Astrocyte of the cerebellum (primary cell): Measurements from ENCODE around the gene CCK.

Experiments used
- DNase-seq: peaks from one replicate; pipeline ENCODE4 v3.0.0-alpha.2; 2011; ENCODE audit warnings: low read depth
- H3K4me3 ChIP-seq: 2 replicates; pipeline ENCODE4 v1.5.1; 2011; ENCODE audit warnings: mild to moderate bottlenecking, low read depth, low read length, moderate library complexity
- in situ Hi-C: cut with HindIII; loops from 2 replicates; pipeline ENCODE4 v1.10.0; 2017; ENCODE audit warnings: low sequenced_read_pairs
- TF ChIP-seq, protein P1 (sequence below): IDR thresholded peaks from 2 replicates; pipeline ENCODE4 v1.5.1; 2012; ENCODE audit warnings: low read length, low read depth, moderate library complexity, mild to moderate bottlenecking; ENCODE audit errors: missing control alignments

Gene CCK

DNA sequence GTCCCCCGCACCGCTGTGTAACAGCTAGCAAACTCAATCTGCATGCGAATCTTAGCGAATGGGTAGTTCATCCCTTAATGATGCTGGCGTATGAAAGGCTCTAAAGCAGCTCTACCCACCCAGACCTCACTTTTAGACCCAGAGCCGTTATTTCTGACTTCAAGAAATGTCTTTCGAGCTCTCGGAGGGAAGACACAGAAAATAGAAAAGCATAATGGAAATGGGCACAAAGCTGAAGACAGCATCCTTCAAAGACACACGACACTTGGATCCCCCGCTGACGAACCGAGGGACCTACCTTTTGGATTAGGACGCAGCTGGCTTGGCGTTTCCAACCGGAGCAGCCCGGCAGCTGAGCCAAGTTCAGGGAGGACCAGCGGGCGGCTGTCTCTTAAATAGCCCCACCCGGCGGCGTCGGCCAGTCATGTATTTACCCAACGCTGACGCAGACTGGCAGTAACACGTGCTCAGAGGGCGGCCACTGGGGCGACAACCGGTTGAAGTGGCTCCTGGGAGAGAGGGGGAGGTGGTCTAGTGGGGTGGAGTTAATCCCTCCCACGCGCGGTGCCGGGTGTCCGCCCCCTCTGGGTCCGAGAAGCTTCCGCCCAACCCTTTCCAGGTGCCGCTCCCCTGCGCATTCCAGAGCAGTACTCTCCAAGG is 1.5 kb downstream of the CCK start:
- DNase-seq = no peak
- TF ChIP-seq, protein P1, sequence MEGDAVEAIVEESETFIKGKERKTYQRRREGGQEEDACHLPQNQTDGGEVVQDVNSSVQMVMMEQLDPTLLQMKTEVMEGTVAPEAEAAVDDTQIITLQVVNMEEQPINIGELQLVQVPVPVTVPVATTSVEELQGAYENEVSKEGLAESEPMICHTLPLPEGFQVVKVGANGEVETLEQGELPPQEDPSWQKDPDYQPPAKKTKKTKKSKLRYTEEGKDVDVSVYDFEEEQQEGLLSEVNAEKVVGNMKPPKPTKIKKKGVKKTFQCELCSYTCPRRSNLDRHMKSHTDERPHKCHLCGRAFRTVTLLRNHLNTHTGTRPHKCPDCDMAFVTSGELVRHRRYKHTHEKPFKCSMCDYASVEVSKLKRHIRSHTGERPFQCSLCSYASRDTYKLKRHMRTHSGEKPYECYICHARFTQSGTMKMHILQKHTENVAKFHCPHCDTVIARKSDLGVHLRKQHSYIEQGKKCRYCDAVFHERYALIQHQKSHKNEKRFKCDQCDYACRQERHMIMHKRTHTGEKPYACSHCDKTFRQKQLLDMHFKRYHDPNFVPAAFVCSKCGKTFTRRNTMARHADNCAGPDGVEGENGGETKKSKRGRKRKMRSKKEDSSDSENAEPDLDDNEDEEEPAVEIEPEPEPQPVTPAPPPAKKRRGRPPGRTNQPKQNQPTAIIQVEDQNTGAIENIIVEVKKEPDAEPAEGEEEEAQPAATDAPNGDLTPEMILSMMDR = no peak
- no peak overlapping the region for H3K4me3 ChIP-seq
- in situ Hi-C loops = loop anchor here (25.0 kb wide), 1 partner anchor 173 kb away; no protein-coding TSS in a partner anchor

DNA sequence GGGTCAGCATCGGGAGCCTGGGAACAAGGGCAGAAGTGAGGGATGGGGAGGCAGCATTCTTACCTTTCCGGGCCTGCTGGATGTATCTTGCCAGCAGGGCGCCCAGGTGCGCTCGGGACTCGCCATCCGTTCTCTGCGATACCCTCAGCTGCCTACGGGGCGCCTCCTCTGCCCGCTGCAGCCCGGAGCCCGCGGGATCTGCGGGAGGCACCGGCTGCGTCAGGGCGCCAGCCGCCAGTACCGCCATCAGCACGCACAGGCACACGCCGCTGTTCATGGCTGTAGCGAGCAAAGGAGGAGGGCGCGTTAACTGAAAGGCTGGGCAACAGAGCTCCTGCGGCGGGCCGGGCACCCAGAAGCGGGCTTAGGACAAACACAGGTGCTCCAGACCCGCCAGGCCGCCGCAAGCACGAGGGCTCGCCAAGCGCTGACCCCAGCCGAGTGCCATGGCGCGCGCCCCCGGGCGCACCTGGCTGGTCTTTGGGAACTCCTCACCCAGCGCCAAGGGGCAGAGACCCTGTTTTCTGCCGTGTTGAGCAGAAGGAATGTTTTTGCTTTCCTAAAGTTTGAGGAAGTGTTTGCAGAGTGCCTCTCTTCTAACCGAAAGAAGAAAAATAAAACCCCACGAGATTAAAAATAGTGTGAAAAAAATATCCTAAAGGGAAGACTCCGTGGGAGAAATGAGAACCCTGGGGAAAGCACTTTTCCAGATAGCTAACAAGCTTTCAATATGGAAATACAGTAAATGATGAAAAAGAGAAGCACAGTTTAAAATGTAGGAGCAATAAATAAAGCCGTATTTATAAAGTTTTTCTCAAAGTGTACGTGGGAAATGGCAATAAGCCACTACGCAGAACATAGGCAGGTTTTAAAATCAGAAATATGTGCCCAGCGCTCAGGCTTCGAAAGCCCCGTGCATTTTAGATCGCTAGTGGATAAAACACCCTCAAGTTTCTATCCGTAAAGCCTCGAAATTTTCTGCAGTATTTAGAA is 2.3 kb downstream of the CCK start:
- in situ Hi-C loops = loop anchor here (25.0 kb wide), 1 partner anchor 174 kb away; no protein-coding TSS in a partner anchor
- TF ChIP-seq, protein P1 = no peak
- no peak for DNase-seq
- H3K4me3 ChIP-seq = no peak overlapping the region

DNA sequence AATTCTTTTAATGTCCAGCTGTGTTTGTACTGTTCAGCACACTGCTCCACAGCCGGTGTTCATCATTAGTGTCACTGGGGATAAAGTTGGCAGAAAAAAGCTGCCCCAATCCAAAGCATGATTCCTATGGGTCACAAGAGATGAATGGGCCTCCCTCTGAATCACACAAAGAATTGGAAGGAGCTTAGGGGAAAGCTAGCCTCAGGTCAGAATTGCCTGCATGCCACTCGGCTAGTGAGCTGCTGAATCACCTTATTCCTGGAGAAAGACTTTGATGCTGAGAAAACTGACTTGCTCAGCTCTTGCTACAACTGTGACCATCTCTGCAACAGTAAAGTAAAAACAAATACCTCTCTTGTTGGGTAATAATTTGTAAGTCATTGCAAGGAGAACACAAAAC is 3.5 kb downstream of the CCK start:
- TF ChIP-seq, protein P1 = no peak
- in situ Hi-C loops = loop anchor here (25.0 kb wide), 1 partner anchor 175 kb away; no protein-coding TSS in a partner anchor
- peak; percentile 11 for DNase-seq
- no peak overlapping the region for H3K4me3 ChIP-seq

DNA sequence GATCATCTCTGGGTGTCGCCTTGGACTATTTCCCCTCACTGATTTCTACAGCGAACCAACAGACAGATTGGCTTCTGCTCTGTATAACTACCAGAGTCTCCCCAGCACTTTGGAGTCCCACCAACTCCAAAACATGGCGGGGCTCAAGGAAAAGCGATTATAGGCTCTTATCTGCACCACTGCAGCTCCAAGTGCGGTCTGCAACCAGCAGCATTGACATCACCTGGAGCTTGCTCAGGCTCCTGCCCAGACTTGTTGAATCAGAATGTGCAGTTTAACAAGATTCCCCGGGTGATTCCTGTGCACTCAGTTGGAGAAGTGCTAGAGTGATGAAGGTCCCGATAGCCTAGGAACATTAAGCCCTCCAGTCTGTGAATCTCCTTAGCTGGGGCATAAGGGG is 9.0 kb downstream of the CCK start:
- no peak overlapping the region for H3K4me3 ChIP-seq
- TF ChIP-seq, protein P1 = no peak
- in situ Hi-C loops = loop anchor here (25.0 kb wide), 1 partner anchor 180 kb away; no protein-coding TSS in a partner anchor
- no peak for DNase-seq

DNA sequence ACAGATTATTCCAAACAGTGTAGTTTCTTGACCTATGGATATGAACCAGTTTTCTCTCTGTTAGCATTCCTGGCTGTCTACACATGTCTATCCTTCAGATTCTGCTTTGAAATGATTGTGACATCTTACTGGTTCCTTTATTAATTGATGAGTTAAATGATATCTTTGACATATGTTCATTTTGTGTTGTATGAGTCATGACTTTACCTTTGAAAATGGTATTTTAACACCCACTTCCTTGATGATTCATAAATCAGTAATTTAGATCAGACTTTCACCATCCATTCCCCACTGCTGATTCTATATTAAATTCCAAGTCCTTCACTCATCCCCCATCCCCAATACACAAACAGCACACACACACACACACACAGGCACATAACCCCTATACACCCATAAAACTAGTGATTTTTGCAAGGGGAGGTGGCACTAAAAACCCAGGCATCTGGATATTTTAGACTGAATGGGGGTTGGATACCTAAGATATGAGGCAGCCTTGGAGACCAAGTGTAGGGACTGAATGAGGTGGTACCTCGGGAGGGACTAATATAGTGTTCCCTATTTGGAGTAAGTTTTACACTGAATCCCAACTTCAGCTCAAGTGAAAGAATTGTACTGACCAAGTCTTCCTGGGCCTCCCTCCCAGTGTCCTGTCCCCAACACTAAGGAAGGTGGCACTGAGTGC is 9.7 kb downstream of the CCK start:
- DNase-seq = peak; percentile 11
- no peak overlapping the region for H3K4me3 ChIP-seq
- TF ChIP-seq, protein P1 = no peak
- in situ Hi-C loops = loop anchor here (25.0 kb wide), 1 partner anchor 181 kb away; no protein-coding TSS in a partner anchor

DNA sequence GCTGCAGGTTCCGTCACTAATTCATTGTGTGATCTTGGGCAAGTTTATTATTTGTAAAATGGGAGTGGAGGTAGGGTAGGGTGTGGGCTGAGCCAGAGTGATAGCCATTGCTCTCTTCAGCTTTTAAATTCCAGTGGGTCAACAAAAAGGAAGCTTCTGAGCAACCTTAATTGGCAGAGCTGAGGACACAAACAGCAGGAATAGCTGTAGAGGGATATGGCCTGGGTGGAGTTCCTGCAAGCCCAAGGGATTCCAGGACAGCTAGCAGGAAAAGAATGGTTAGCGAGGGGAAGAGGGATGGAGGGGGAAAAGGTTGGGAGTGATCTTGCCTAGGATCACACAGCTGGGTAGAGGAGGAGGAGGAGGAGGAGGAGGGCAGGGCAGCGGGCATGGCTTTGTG is 11.4 kb downstream of the CCK start:
- no peak overlapping the region for H3K4me3 ChIP-seq
- DNase-seq = no peak
- TF ChIP-seq, protein P1 = no peak
- in situ Hi-C loops = loop anchor here (25.0 kb wide), 1 partner anchor 183 kb away; no protein-coding TSS in a partner anchor
